ENCODE data around the gene SGCA. TPM values are rescaled to one million over a fixed set of nuclear protein-coding genes. Genes with fewer than 3 reads are reported as not detected.

The SGCA gene
- total and polyA plus RNA-seq, 2 donors (not counting 3 experiments of a cell fraction or from before 2014, with no cell fraction given), result not detected

GRCh38 chr17:50206604-50207293, 40.9 kb downstream of the SGCA start:
- Histone ChIP-seq H3K4me1 (ENCODE audit: control insufficient read depth, extremely low read depth, insufficient read depth, low read length) (peaks cover 7% of the 10 kb centered on the region), H3K4me2 (ENCODE audit: insufficient read depth, low read length) (no peak overlapping the region), H3K9ac (replicated peaks; ENCODE audit: extremely low read depth, insufficient read depth, low read length) (no peak overlapping the region), H3K9me3 (replicated peaks; ENCODE audit: control insufficient read depth, insufficient read depth, low read length) (no peaks in the 10 kb centered on the region), H3K79me2 (ENCODE audit: control insufficient read depth, insufficient read depth, low read length) (no peaks in the 10 kb centered on the region), H3K27me3 (ENCODE audit: control insufficient read depth in 2 of 2, insufficient read depth in 2 of 2, low read length in 2 of 2) (peaks cover 8 to 17% of the 10 kb centered on the region in 2 experiments), H3K36me3 (ENCODE audit: control insufficient read depth in 2 of 2, extremely low read depth in 1 of 2, insufficient read depth in 2 of 2, low read length in 2 of 2) (no peaks in the 10 kb centered on the region), H2AFZ (ENCODE audit: low read depth, low read length) (no peak overlapping the region), H3K4me3 (replicated peaks in 1 of 3; ENCODE audit: insufficient read depth in 1 of 3, low read depth in 1 of 3, low read length in 3 of 3) (no peak overlapping the region), H3K27ac (ENCODE audit: insufficient read depth, low read depth, low read length) (no peak overlapping the region), H3K9me1 (replicated peaks; ENCODE audit: control insufficient read depth, extremely low read depth, insufficient read depth, low read length) (no peaks in the 10 kb centered on the region), H4K20me1 (replicated peaks; ENCODE audit: control insufficient read depth, extremely low read depth, insufficient read depth, low read length) (no peaks in the 10 kb centered on the region)
- ChIA-PET POLR2A (no interaction called here), CTCF (interaction anchor here (1.0 to 2.3 kb wide), 5 partner anchors 8 to 90 kb away, joined by 3 to 6 read pairs (median 4); no protein-coding TSS in a partner anchor)
- no TSS peak for BruUV-seq (replicated peaks)
- no peak for FAIRE-seq
- dilution Hi-C loops (cut with MboI; ENCODE audit: extremely low pct_ligation_motif_present, low sequenced_read_pairs) (no loop called here), intact Hi-C loops (cut with micrococcal nuclease) (no loop called here)
- DNase-seq (ENCODE audit: low read depth, low spot score), result no peak
- TF ChIP-seq GATA2 (IDR thresholded peaks at IDR 0.05; ENCODE audit: insufficient read depth, insufficient read length, low read depth, low read length) (no peak), CTCF (IDR thresholded peaks at IDR 0.05; ENCODE audit: extremely low read depth in 1 of 2, insufficient read depth in 1 of 2, low read depth in 1 of 2, low read length in 2 of 2) (no peak), MAX (IDR thresholded peaks at IDR 0.05; ENCODE audit: insufficient read depth, insufficient read length) (no peak), POLR2AphosphoS5 (IDR thresholded peaks at IDR 0.05; ENCODE audit: insufficient read depth, low read depth, low read length) (no peak), POLR2A (IDR thresholded peaks at IDR 0.05; ENCODE audit: low read depth, low read length) (no peak), JUN (IDR thresholded peaks at IDR 0.05; ENCODE audit: borderline replicate concordance, insufficient read depth, insufficient read length, low read depth) (no peak), EZH2 (IDR thresholded peaks at IDR 0.05; ENCODE audit: borderline replicate concordance, low read depth, low read length, severe bottlenecking) (no peak)

Measured in endothelial cell of umbilical vein (primary cell).